Mammary epithelial cell (primary cell): ENCODE results near the gene NAPA.

Experiments used
- CTCF ChIP-seq, 2 donors: IDR thresholded peaks in 1 of 2; conservative IDR thresholded peaks in 1 of 2; 2 replicates each; pipeline ENCODE4 v1.5.1; 2011 to 2012; ENCODE audit warnings: inconsistent platforms in 2 of 2, low read length in 2 of 2, mild to moderate bottlenecking in 2 of 2, control low read depth in 1 of 2, low read depth in 1 of 2; ENCODE audit not compliant: insufficient read depth in 1 of 2; ENCODE audit errors: extremely low read depth in 1 of 2
- EZH2 ChIP-seq: IDR thresholded peaks from 2 replicates; pipeline ENCODE4 v1.6.1; 2012; ENCODE audit warnings: low read length, inconsistent platforms, borderline replicate concordance

GRCh38 chr19:47509973-47510372 lies 4.9 kb downstream of the NAPA start:
- no peak for TF ChIP-seq CTCF (conservative IDR thresholded peaks at IDR 0.05 in 1 of 2, IDR thresholded peaks at IDR 0.05 in 1 of 2; ENCODE audit: extremely low read depth in 1 of 2, insufficient read depth in 1 of 2, low read depth in 1 of 2, low read length in 2 of 2)
- TF ChIP-seq EZH2, result no peak
